NCI-H2196 treated with DMSO at 0.1 percent for 48 hours (cell line): ENCODE data around the gene NMNAT2.
"Not testable (repeated sequence)": the region's sequence is repeated elsewhere in the genome, so short reads cannot be mapped to it uniquely, and the experiment has no call there.

ENCODE experiments used
- DNase-seq: peaks from one replicate; lab custom pipeline; 2025; ENCODE audit not compliant: unreplicated experiment; lab: John Stamatoyannopoulos, UW

The NMNAT2 gene

GRCh38 chr1:183419399-183419798 is 1.2 kb upstream of the NMNAT2 start:
- no peak for DNase-seq

- DNase-seq, result no peak
Measured at GRCh38 chr1:183418696-183419095, 516 bp upstream of the NMNAT2 start.

GRCh38 chr1:183416850-183417771 is 1.1 kb downstream of the NMNAT2 start:
- no peak for DNase-seq

DNA sequence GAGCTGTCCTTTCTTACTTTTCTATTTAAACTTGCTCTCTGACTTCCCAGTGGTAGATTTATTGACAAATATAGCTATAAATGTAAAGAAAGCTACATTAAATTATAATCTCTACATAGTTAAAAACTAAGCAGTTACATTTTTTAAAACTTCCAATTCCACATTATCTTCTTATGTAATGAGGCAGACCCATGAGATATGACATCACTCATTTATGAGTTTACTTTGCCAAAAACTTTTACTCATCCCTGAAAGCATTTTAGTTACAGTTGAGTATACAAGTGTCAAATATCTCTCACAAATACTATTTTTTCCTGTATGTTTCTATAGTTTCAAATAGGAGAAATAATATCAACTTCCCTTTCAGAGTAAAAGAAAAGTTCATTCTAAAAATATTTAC is 3.8 kb downstream of the NMNAT2 start:
- DNase-seq, result no peak

GRCh38 chr1:183411091-183411490 is 7.1 kb downstream of the NMNAT2 start:
- no peak for DNase-seq

- no peak for DNase-seq
Measured at GRCh38 chr1:183407961-183408360, 10.2 kb downstream of the NMNAT2 start.

GRCh38 chr1:183407474-183407873 is 10.7 kb downstream of the NMNAT2 start:
- DNase-seq, result no peak

DNA sequence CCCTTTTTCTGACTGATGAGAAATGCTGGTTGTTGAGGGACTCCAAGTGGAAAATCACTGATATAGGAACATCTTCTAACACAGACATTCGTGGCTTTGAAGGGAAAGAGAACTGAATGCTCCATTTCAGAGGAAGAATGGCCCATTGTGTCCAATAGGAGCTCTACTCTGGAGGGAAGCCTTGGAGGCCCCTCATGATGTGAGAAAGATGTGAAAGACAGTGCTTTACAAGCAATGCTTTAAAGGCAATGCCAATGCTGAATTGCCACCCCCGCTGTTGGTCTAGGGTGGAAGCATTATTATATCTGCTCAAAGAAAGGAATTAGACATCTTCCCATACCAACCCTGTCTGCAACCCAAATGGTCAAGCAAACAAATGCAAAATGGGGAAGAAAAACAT is 13.7 kb downstream of the NMNAT2 start:
- no peak for DNase-seq

- no peak for DNase-seq
Measured at GRCh38 chr1:183403498-183403897, 14.7 kb downstream of the NMNAT2 start.

GRCh38 chr1:183401565-183401964 is 16.6 kb downstream of the NMNAT2 start:
- DNase-seq, result not testable (repeated sequence)

- DNase-seq, result no peak
Measured at GRCh38 chr1:183394435-183394834, 23.7 kb downstream of the NMNAT2 start.

DNA sequence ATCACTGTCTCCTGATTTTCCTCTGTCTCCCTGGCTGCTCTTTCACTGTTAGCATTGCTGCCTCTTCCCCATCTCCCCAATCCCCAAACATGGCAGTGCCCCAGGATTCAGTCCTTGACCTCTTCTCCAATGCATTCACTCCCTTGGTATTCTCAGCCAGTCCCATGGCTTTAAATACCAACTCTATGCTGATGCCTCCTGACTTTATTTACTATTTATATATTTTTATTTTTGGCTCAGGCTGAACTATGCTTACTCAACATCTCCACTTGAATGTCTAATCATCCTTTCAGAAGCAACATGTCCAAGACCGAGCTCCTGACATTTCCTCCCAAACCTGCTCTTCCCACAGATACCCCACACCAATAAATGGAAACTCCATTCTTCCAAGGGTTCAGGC is 26.3 kb downstream of the NMNAT2 start:
- DNase-seq, result no peak

GRCh38 chr1:183390561-183390960 is 27.6 kb downstream of the NMNAT2 start:
- DNase-seq, result no peak

- DNase-seq, result no peak
Measured at GRCh38 chr1:183388735-183389134, 29.4 kb downstream of the NMNAT2 start.

- DNase-seq, result no peak
Measured at GRCh38 chr1:183385340-183386144, 32.6 kb downstream of the NMNAT2 start.

DNA sequence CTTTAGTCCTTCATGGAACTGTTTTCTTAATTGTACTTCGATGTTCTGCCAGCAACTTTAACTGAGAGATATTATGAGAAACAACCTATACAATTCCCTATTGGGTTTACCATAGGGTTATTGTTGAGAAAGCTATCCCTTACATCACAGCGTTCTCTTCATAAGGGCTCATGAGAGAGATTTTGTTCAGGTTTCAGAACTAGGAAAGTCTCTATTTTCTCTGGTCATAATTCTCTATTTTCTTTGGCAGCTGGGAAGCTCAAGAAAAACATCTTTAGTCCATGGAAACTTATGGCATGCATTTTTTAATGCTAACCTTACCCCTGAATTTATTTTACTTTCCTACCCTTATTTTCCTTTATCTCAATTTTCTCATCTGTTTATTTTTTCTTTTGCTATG is 38.2 kb downstream of the NMNAT2 start:
- no peak for DNase-seq

DNA sequence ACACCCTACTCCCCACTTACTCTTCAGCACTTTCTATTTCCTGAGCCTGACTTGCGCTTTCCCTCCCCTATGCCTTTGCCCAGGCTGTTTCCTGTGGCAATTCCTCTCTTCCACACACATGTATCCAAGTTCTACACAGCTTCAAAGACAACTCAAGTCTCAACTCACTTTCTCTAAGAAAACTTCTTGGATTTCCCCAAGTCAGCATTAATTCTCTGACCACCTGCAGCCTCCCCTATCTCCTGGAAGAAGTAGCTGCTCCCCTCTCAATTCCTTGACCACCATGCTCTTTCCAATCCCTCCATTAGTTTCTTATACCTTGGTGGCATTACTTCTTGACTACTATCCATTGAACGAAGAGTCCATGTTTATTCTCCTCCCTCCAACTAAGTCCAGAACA is 42.8 kb downstream of the NMNAT2 start:
- DNase-seq, result no peak

DNA sequence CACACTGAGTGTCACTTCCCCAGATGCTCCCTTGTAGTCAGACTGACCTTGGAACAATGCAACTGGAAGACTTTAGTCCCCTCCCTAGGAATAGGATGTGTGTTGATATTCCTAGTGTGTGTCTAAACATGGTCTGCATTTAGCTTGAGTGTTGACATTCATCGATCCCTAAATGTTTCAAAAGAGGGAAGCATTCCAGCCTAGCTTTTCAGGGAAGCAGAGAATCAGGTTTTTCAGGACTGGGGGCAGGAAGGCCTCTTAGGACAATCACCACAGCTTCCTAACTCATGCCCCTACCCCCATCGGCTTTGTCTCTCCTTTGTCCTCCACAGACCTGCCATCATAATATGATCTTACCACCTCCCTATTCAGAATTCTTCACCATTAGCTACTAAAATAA is 43.4 kb downstream of the NMNAT2 start:
- DNase-seq, result no peak

DNA sequence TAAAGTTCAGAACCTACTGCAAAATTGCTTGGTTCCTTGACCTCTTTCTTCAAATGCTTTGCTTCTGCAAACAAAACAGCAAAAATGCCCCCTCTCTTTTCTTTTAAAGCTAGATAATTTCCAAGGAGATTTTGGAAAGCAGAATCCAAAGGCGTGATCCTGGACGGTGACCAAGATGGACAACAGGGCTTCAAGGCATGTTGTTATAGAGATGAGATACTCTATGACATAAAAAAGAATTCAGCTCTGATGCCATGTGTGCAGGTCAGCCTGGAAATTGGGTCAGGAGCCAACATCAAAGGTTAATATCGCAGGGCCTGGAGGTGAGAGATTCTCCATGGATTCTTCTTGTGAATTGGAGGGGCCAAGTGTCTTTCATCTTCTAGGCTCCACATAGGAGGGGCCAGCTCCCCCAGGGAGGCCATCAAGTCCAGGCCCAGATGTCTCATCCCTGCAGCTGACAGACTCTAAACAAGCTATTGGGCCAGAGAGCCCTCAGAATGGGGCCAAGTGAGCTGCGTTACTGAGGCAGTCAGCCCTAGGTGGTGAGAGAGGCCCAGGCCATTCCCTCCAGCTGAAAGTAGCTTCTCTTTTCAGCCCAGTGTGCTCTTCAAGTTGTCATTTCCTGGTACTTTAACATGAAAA is 45.5 kb downstream of the NMNAT2 start:
- DNase-seq, result no peak

DNA sequence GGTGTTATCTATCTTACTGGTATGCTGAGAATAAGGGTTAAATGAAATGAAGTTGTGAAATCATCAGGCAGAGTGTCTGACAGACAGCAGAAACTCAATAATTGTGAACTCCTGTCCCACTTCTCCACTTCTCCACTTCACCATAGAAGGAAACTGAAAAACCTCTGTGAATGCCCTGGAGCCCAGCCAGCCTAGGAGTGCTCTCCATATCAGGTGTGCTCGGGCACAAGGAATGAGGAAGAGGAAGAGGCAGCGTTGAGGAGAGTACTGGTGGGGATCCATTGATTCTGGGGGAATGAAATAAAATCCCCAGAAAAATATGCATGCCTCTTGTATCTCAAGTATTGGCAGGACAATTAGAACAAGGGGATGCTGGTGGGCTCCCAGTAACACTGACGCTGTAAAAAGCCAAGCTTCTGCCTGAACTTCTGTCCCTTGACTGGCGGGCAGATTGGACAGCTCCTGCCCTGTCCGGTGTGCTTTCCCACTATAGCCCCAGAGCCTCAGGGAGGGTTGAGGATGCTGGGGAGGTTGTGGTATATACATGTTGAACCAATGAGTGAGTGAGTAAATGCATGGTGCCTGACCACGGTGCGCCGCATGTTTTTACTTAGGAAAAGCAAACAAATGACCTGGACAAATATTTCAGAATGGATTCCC is 47.7 kb downstream of the NMNAT2 start:
- DNase-seq, result peak; percentile 3
